ENCODE data around the gene OR52E6.

Gene OR52E6

DNA sequence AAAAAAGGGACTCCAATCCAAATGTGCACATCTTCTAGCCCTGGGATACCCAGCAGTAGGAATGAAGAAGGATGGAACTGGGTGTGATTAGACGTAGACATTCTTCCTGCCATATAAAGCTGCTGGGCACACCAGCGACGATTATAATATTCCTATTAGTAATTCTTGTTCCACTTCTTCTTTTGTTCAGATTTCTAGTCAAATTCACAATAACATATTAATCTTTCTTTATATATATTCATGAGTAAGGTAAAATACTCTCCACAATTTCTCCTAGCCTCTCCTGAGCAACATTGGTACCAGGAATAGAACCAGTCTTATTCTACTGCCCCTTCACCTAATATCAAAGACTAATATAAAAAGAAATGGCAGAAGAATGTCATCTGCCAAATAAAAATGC lies 15.9 kb upstream of the OR52E6 start, which contains the start of gene OR52E8:
OR52E8 (minus strand) TSS at position 101 of the 400 bp plus-strand sequence; CDS start at position 101, 0 bp downstream.
- no peak within 1 kb of the TSS for H3K27ac ChIP-seq (ENCODE audit: low read depth, low read length)
- H3K27me3 ChIP-seq (ENCODE audit: insufficient read depth, low read length): no peaks in the 10 kb centered on the region
- no peaks in the 10 kb centered on the region for H3K79me2 ChIP-seq (ENCODE audit: control insufficient read depth, insufficient read depth, low read length, poor library complexity)
- DNase-seq: no peak
- H3K36me3 ChIP-seq (ENCODE audit: control insufficient read depth in 1 of 2, insufficient read depth in 2 of 2, low read length in 2 of 2): no peaks in the 10 kb centered on the region
- no peak within 1 kb of the TSS for H2AFZ ChIP-seq (ENCODE audit: insufficient read depth, low read length, poor library complexity)
- no peak within 1 kb of the TSS for H3K4me3 ChIP-seq (ENCODE audit: low read depth, low read length)
- no peak within 1 kb of the TSS for H3K4ac ChIP-seq (ENCODE audit: low read depth, low read length)
- H4K8ac ChIP-seq (ENCODE audit: low read depth, low read length): no peak within 1 kb of the TSS
- WGBS (ENCODE audit: extremely low coverage, insufficient coverage, insufficient read length): no CpG with 5 or more reads among the region's 3 CpGs
- H4K91ac ChIP-seq (ENCODE audit: low read depth, low read length): no peak within 1 kb of the TSS
- no peak within 1 kb of the TSS for H2AK5ac ChIP-seq (ENCODE audit: low read length)
- H3K4me1 ChIP-seq (ENCODE audit: control insufficient read depth in 1 of 2, insufficient read depth in 2 of 2, low read length in 2 of 2): no peaks in the 10 kb centered on the region
- no peaks in the 10 kb centered on the region for H3K79me1 ChIP-seq (ENCODE audit: low read length)
- no peaks in the 10 kb centered on the region for H3K9me3 ChIP-seq (ENCODE audit: insufficient read depth, low read depth, low read length)
- H3K14ac ChIP-seq (ENCODE audit: low read length): no peak within 1 kb of the TSS
- no peak within 1 kb of the TSS for H4K12ac ChIP-seq (ENCODE audit: low read depth, low read length)
- no peak within 1 kb of the TSS for H3K18ac ChIP-seq (ENCODE audit: low read length)
- H2BK5ac ChIP-seq (ENCODE audit: low read depth, low read length, poor library complexity): no peak within 1 kb of the TSS
- H2BK12ac ChIP-seq (ENCODE audit: low read length): no peak within 1 kb of the TSS
- H2BK120ac ChIP-seq (ENCODE audit: insufficient read depth, low read length, poor library complexity): no peak within 1 kb of the TSS
- no peak within 1 kb of the TSS for H3K9ac ChIP-seq (ENCODE audit: low read length)
- no peak within 1 kb of the TSS for H3K4me2 ChIP-seq (ENCODE audit: low read length)
- H3K23ac ChIP-seq (ENCODE audit: low read length): no peak within 1 kb of the TSS

DNA sequence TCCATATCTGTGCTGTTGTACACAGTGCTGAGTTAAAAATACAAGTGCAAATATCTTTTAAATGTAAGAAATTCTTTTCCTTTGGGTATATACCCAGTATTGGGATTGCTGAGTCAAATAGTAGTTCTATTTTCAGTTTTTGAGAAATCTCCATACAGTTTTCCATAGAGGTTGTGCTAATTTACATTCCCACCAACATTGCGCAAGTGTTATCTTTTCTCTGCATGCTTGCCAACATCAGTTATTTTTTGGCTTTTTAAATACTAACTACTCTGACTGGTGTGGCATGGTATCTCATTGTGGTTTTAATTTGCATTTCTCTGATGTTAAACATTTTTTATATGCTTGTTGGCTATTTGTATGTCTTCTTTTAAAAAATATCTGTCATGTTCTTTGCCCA lies 9.3 kb upstream of the OR52E6 start:
- H2AK5ac ChIP-seq (ENCODE audit: low read length): no peak overlapping the region
- no peak overlapping the region for H3K27ac ChIP-seq (ENCODE audit: low read depth, low read length)
- H4K12ac ChIP-seq (ENCODE audit: low read depth, low read length): no peak overlapping the region
- no peak overlapping the region for H2BK120ac ChIP-seq (ENCODE audit: insufficient read depth, low read length, poor library complexity)
- H3K23ac ChIP-seq (ENCODE audit: low read length): no peak overlapping the region
- no CpG with 5 or more reads among the region's 1 CpG for WGBS (ENCODE audit: extremely low coverage, insufficient coverage, insufficient read length)
- no peak overlapping the region for H2BK5ac ChIP-seq (ENCODE audit: low read depth, low read length, poor library complexity)
- H4K8ac ChIP-seq (ENCODE audit: low read depth, low read length): no peak overlapping the region
- H3K9ac ChIP-seq (ENCODE audit: low read length): no peak overlapping the region
- no peak overlapping the region for H2BK12ac ChIP-seq (ENCODE audit: low read length)
- no peaks in the 10 kb centered on the region for H3K27me3 ChIP-seq (ENCODE audit: insufficient read depth, low read length)
- no peak overlapping the region for H3K4me2 ChIP-seq (ENCODE audit: low read length)
- no peak overlapping the region for H2AFZ ChIP-seq (ENCODE audit: insufficient read depth, low read length, poor library complexity)
- H4K91ac ChIP-seq (ENCODE audit: low read depth, low read length): no peak overlapping the region
- H3K4ac ChIP-seq (ENCODE audit: low read depth, low read length): no peak overlapping the region
- H3K14ac ChIP-seq (ENCODE audit: low read length): no peak overlapping the region
- no peak overlapping the region for H3K4me3 ChIP-seq (ENCODE audit: low read depth, low read length)
- H3K36me3 ChIP-seq (ENCODE audit: control insufficient read depth in 1 of 2, insufficient read depth in 2 of 2, low read length in 2 of 2): no peaks in the 10 kb centered on the region
- no peaks in the 10 kb centered on the region for H3K9me3 ChIP-seq (ENCODE audit: insufficient read depth, low read depth, low read length)
- no peaks in the 10 kb centered on the region for H3K79me2 ChIP-seq (ENCODE audit: control insufficient read depth, insufficient read depth, low read length, poor library complexity)
- DNase-seq: no peak
- no peaks in the 10 kb centered on the region for H3K4me1 ChIP-seq (ENCODE audit: control insufficient read depth in 1 of 2, insufficient read depth in 2 of 2, low read length in 2 of 2)
- H3K79me1 ChIP-seq (ENCODE audit: low read length): no peaks in the 10 kb centered on the region
- H3K18ac ChIP-seq (ENCODE audit: low read length): no peak overlapping the region

DNA sequence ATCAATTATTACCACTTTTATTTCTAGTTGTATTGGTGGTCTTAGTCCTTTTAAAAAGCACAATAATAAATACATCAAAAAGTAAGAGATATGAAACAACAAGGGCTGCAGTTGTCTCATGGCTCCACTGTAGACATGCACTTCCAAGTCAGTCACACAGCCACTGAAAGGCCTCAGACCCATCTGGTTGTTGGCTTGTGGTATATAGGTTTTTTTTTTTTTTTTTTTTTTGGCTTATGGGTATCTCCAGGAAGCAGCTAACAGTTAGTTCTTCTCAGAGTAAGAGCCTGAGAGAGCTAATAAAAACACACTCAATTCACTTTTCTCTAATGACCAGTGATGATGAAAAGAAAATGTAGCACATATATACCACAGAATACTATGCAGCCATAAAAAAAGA lies 6.0 kb upstream of the OR52E6 start:
- Histone ChIP-seq H3K27ac (ENCODE audit: low read depth, low read length) (no peak overlapping the region), H3K14ac (ENCODE audit: low read length) (no peak overlapping the region), H3K79me1 (ENCODE audit: low read length) (no peaks in the 10 kb centered on the region), H3K23ac (ENCODE audit: low read length) (no peak overlapping the region), H3K4ac (ENCODE audit: low read depth, low read length) (no peak overlapping the region), H4K91ac (ENCODE audit: low read depth, low read length) (no peak overlapping the region), H3K36me3 (ENCODE audit: control insufficient read depth in 1 of 2, insufficient read depth in 2 of 2, low read length in 2 of 2) (no peaks in the 10 kb centered on the region), H3K18ac (ENCODE audit: low read length) (no peak overlapping the region), H2BK5ac (ENCODE audit: low read depth, low read length, poor library complexity) (no peak overlapping the region), H3K9me3 (ENCODE audit: insufficient read depth, low read depth, low read length) (no peaks in the 10 kb centered on the region), H2AFZ (ENCODE audit: insufficient read depth, low read length, poor library complexity) (no peak overlapping the region), H2BK12ac (ENCODE audit: low read length) (no peak overlapping the region), H3K4me3 (ENCODE audit: low read depth, low read length) (no peak overlapping the region), H3K9ac (ENCODE audit: low read length) (no peak overlapping the region), H4K8ac (ENCODE audit: low read depth, low read length) (no peak overlapping the region), H3K4me2 (ENCODE audit: low read length) (no peak overlapping the region), H2AK5ac (ENCODE audit: low read length) (no peak overlapping the region), H3K4me1 (ENCODE audit: control insufficient read depth in 1 of 2, insufficient read depth in 2 of 2, low read length in 2 of 2) (no peaks in the 10 kb centered on the region), H3K79me2 (ENCODE audit: control insufficient read depth, insufficient read depth, low read length, poor library complexity) (no peaks in the 10 kb centered on the region), H4K12ac (ENCODE audit: low read depth, low read length) (no peak overlapping the region), H2BK120ac (ENCODE audit: insufficient read depth, low read length, poor library complexity) (no peak overlapping the region), H3K27me3 (ENCODE audit: insufficient read depth, low read length) (no peaks in the 10 kb centered on the region)
- no peak for DNase-seq

DNA sequence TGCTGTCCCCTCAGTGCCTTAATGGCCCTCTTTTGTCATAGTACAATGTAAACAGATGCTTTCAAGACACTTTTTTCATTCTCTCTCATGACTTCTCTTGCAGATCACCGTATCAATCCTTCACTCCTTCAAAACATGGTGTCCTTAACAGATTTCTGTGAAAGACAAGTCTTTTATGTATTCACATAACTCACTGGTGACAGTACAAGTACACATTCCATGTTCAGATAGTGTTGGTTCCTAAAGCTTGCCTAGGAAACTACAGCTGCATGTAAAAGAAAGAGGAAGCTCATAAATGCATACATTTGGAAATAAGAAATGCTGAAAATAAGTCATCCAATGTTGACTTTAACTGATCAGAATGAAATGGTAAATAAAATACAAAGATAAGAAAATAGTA lies 5.0 kb upstream of the OR52E6 start:
- Histone ChIP-seq H3K79me2 (ENCODE audit: control insufficient read depth, insufficient read depth, low read length, poor library complexity) (no peaks in the 10 kb centered on the region), H3K4me1 (ENCODE audit: control insufficient read depth in 1 of 2, insufficient read depth in 2 of 2, low read length in 2 of 2) (no peaks in the 10 kb centered on the region), H2AFZ (ENCODE audit: insufficient read depth, low read length, poor library complexity) (no peak overlapping the region), H3K4me3 (ENCODE audit: low read depth, low read length) (no peak overlapping the region), H3K4me2 (ENCODE audit: low read length) (no peak overlapping the region), H3K9ac (ENCODE audit: low read length) (no peak overlapping the region), H3K23ac (ENCODE audit: low read length) (no peak overlapping the region), H2BK5ac (ENCODE audit: low read depth, low read length, poor library complexity) (no peak overlapping the region), H2BK120ac (ENCODE audit: insufficient read depth, low read length, poor library complexity) (no peak overlapping the region), H4K8ac (ENCODE audit: low read depth, low read length) (no peak overlapping the region), H3K27ac (ENCODE audit: low read depth, low read length) (no peak overlapping the region), H3K9me3 (ENCODE audit: insufficient read depth, low read depth, low read length) (no peaks in the 10 kb centered on the region), H2BK12ac (ENCODE audit: low read length) (no peak overlapping the region), H4K91ac (ENCODE audit: low read depth, low read length) (no peak overlapping the region), H3K4ac (ENCODE audit: low read depth, low read length) (no peak overlapping the region), H2AK5ac (ENCODE audit: low read length) (no peak overlapping the region), H3K79me1 (ENCODE audit: low read length) (no peaks in the 10 kb centered on the region), H3K36me3 (ENCODE audit: control insufficient read depth in 1 of 2, insufficient read depth in 2 of 2, low read length in 2 of 2) (no peaks in the 10 kb centered on the region), H3K27me3 (ENCODE audit: insufficient read depth, low read length) (no peaks in the 10 kb centered on the region), H3K14ac (ENCODE audit: low read length) (no peak overlapping the region), H4K12ac (ENCODE audit: low read depth, low read length) (no peak overlapping the region), H3K18ac (ENCODE audit: low read length) (no peak overlapping the region)
- WGBS (ENCODE audit: extremely low coverage, insufficient coverage, insufficient read length): no CpG with 5 or more reads among the region's 1 CpG
- DNase-seq: no peak

Measured in trophoblast cell (in vitro differentiated cells and primary cell).